K562 (cell line): Measurements from ENCODE around the gene PLEKHA7. TPM values are rescaled to one million over a fixed set of nuclear protein-coding genes. Genes with fewer than 3 reads are reported as not detected.
A peak's percentile ranks its signal among the peaks of the same experiment; 100 is the strongest.

Experiments
- ATAC-seq: fragments of 200-7000 bp; cut with Tn5 transposase; 3 replicates; pipeline ENCODE4 v1.9.1; 2020; ENCODE audit warnings: moderate library complexity
- BruUV-seq: library from RNA; stranded (reverse); fragments of 400-500 nt; replicated peaks from 2 replicates; lab custom pipeline; 2021; lab: Mats Ljungman, UMichigan
- CTCF ChIA-PET: fragments of 300-600 bp; formaldehyde crosslinking; extraction: SDS; loops from one replicate; lab custom pipeline; 2021; ENCODE audit warnings: low intra/inter-chr PET ratio; lab: Yijun Ruan, JAX
- POLR2A ChIA-PET: fragments of 300-600, 350-650 bp; sonication (Branson Sonifier 250); formaldehyde crosslinking; extraction: SDS; loops from one replicate; lab custom pipeline; 2021; ENCODE audit warnings: antibody characterized with exemption, inconsistent platforms; lab: Yijun Ruan, JAX
- DNase-seq, 4 experiments: peaks; one replicate each; pipeline versions ENCODE4 v3.0.0 to v3.0.0-alpha.2; 2011 to 2018; ENCODE audit warnings: low spot score in 3 of 4, mixed read lengths in 3 of 4; ENCODE audit errors: extremely low read depth in 1 of 4
- FAIRE-seq: peaks from 2 replicates; lab custom pipeline; 2011; peaks lifted over from hg19 to GRCh38; lab: Jason Lieb, UNC
- H2AFZ ChIP-seq: 2 replicates; pipeline ENCODE4 v1.6.0; 2011; ENCODE audit warnings: low read depth, low read length, control low read depth, inconsistent platforms
- H3K27ac ChIP-seq: fragments of 200-600 bp; 3 replicates; pipeline ENCODE4 v1.8.0; 2011; ENCODE audit warnings: low read depth, mild to moderate bottlenecking, control low read depth, inconsistent platforms, low read length, moderate library complexity, mixed read lengths; ENCODE audit errors: extremely low read depth
- H3K27me3 ChIP-seq, 2 experiments: fragments of 300-600 bp in 1 of 2; 2 replicates in 1 of 2; 3 replicates in 1 of 2; pipeline versions ENCODE4 v1.6.0 to v1.8.0; 2011; ENCODE audit warnings: inconsistent platforms in 2 of 2, low read length in 2 of 2, mild to moderate bottlenecking in 1 of 2, mixed read lengths in 1 of 2, moderate library complexity in 1 of 2; ENCODE audit not compliant: control insufficient read depth in 2 of 2, insufficient read depth in 2 of 2
- H3K36me3 ChIP-seq: fragments of 300-600 bp; 3 replicates; pipeline ENCODE4 v1.8.0; 2011; ENCODE audit warnings: mild to moderate bottlenecking, low read length, inconsistent platforms; ENCODE audit not compliant: control insufficient read depth, insufficient read depth
- H3K4me1 ChIP-seq, 2 experiments: fragments of 200-600 bp in 1 of 2; replicated peaks in 1 of 2; 2 replicates in 1 of 2; 3 replicates in 1 of 2; pipeline versions ENCODE4 v1.5.1 to v1.8.0; 2011; ENCODE audit warnings: inconsistent platforms in 2 of 2, low read length in 2 of 2, mild to moderate bottlenecking in 1 of 2, mixed read lengths in 1 of 2, moderate library complexity in 1 of 2; ENCODE audit not compliant: control insufficient read depth in 2 of 2, insufficient read depth in 2 of 2
- H3K4me2 ChIP-seq: 2 replicates; pipeline ENCODE4 v1.6.1; 2011; ENCODE audit warnings: low read length, control low read depth, inconsistent platforms, mixed read lengths; ENCODE audit not compliant: insufficient read depth
- H3K4me3 ChIP-seq: fragments of 200-600 bp; sonication (generic), shearing (Covaris generic); 2 replicates; pipeline ENCODE4 v1.5.1; 2016; ENCODE audit warnings: control low read depth, inconsistent platforms
- H3K79me2 ChIP-seq: fragments of 200-600 bp; 3 replicates; pipeline ENCODE4 v1.8.0; 2011; ENCODE audit warnings: low read length, inconsistent platforms; ENCODE audit not compliant: control insufficient read depth, insufficient read depth
- H3K9ac ChIP-seq, 2 experiments: 2 replicates each; pipeline versions ENCODE4 v1.6.0 to v1.6.1; 2011; ENCODE audit warnings: low read depth in 2 of 2, low read length in 2 of 2, control low read depth in 1 of 2, inconsistent platforms in 1 of 2, mild to moderate bottlenecking in 1 of 2, mixed read lengths in 1 of 2; ENCODE audit not compliant: insufficient read depth in 1 of 2
- H3K9me1 ChIP-seq: one replicate; pipeline ENCODE4 v1.6.0; 2011; ENCODE audit warnings: inconsistent platforms, mild to moderate bottlenecking, low read length, moderate library complexity; ENCODE audit not compliant: control insufficient read depth, insufficient read depth
- H3K9me3 ChIP-seq: replicated peaks from 2 replicates; pipeline ENCODE4 v1.5.1; 2011; ENCODE audit warnings: low read depth, low read length, inconsistent platforms; ENCODE audit not compliant: control insufficient read depth, insufficient read depth
- H4K20me1 ChIP-seq: replicated peaks from 2 replicates; pipeline ENCODE4 v1.6.1; 2011; ENCODE audit warnings: low read length, inconsistent platforms, mixed read lengths; ENCODE audit not compliant: control insufficient read depth, insufficient read depth
- DLX4 ChIP-seq: fragments of 250-450 bp; sonication (Bioruptor Pico); IDR thresholded peaks from 2 replicates; pipeline ENCODE4 v1.6.1; 2021; ENCODE audit warnings: mild to moderate bottlenecking
- E2F4 ChIP-seq: sonication (generic); formaldehyde crosslinking; IDR thresholded peaks from 2 replicates; pipeline ENCODE4 v1.8.0; 2022; ENCODE audit warnings: mild to moderate bottlenecking, low read depth, missing genetic modification reagents
- NFIC ChIP-seq: fragments of 450-650 bp; IDR thresholded peaks from 2 replicates; pipeline ENCODE4 v1.6.1; 2017; ENCODE audit warnings: mild to moderate bottlenecking, inconsistent platforms
- ZBTB17 ChIP-seq: fragments of 450-650 bp; formaldehyde crosslinking; IDR thresholded peaks from 2 replicates; pipeline ENCODE4 v1.4.0; 2020; ENCODE audit warnings: mild to moderate bottlenecking
- WGBS: fragments of 100-300 bp; shearing (Covaris generic); methylation state at CpG from one replicate; pipeline ENCODE4 v1.1.6; 2016; ENCODE audit warnings: low coverage, mixed read lengths; ENCODE audit not compliant: insufficient coverage; ENCODE audit errors: missing lambda C conversion rate; 5-methylcytosine and 5-hydroxymethylcytosine counted together
- in situ Hi-C: fragments of 300-500 bp; cut with MboI; formaldehyde crosslinking; loops from 4 replicates; pipeline ENCODE4 v1.15.0; 2018; ENCODE audit warnings: inconsistent platforms, mixed read lengths
- intact Hi-C: fragments of 100-400 bp; cut with micrococcal nuclease; formaldehyde crosslinking; loops from 2 replicates; pipeline ENCODE4 v1.14.2; 2022
- polyA plus RNA-seq, 8 experiments: library from polyadenylated mRNA; depleted of rRNA in 4 of 8; stranded (reverse) in 5 of 8; unstranded in 3 of 8; fragments of >200 nt; fragmentation: Nextera tagmentation in 2 of 8; fragmentation: Illumina TruSeq in 1 of 8; extraction: Ambion mirVana in 2 of 8; extraction: Trizol in 1 of 8; gene quantifications; 2 replicates each; pipeline versions ENCODE4 v1.2.1 to v1.2.3, GENCODE V29; 2011 to 2014; ENCODE audit warnings: inconsistent platforms in 1 of 8, missing spikeins in 1 of 8
- total RNA-seq, 7 experiments: library from RNA; depleted of rRNA in 6 of 7; stranded (reverse); fragments of >200 nt in 6 of 7; fragmentation: Illumina TruSeq in 2 of 7; extraction: Trizol in 2 of 7; gene quantifications; 2 replicates each; pipeline versions ENCODE4 v1.2.1 to v1.2.3, GENCODE V29; 2011 to 2021; ENCODE audit warnings: low replicate concordance in 1 of 7

Gene PLEKHA7
- total and polyA plus RNA-seq, 9 of the 15 experiments (the other 6 are each of a cell fraction or from before 2014, with no cell fraction given) = 0.06 to 0.77 (median 0.20) TPM; not detected in 1

- no peak for TF ChIP-seq DLX4 (CRISPR knock-in tag)
Observed at GRCh38 chr11:16992846-16993245, 21.4 kb downstream of the PLEKHA7 start (continued).

GRCh38 chr11:16989554-16989953, 24.7 kb downstream of the PLEKHA7 start:
- ChIA-PET POLR2A (no interaction called here), CTCF (no interaction called here)
- 5% methylated on average over 2 of the region's 2 CpGs for WGBS
- no peak overlapping the region for H3K4me3 ChIP-seq
- no peak for FAIRE-seq
- H3K9me3 ChIP-seq = no peaks in the 10 kb centered on the region
- no peaks in the 10 kb centered on the region; a peak in 2 of 5 replicates for H3K4me1 ChIP-seq
- H3K4me2 ChIP-seq = no peak overlapping the region
- no peaks in the 10 kb centered on the region for H3K9me1 ChIP-seq
- no peak overlapping the region for H2AFZ ChIP-seq
- TF ChIP-seq NFIC (peak; percentile 51; the same call in 1 of the 2 replicates), ZBTB17 (CRISPR knock-in tag) (no peak), E2F4 (CRISPR knock-in tag) (no peak)
- no peaks in the 10 kb centered on the region for H3K79me2 ChIP-seq
- intact Hi-C loops = no loop called here
- H3K27ac ChIP-seq = no peak overlapping the region
- no peaks in the 10 kb centered on the region for H3K36me3 ChIP-seq
- H3K9ac ChIP-seq = no peak overlapping the region
- no peak for DNase-seq
- peaks cover 4 to 24% of the 10 kb centered on the region in 2 experiments; a peak in 3 of 5 replicates for H3K27me3 ChIP-seq
- in situ Hi-C loops = no loop called here
- no TSS peak for BruUV-seq
- ATAC-seq = no peak
- no peaks in the 10 kb centered on the region for H4K20me1 ChIP-seq
